GM23248 (cell line): ENCODE data around the gene IL4. TPM values are rescaled to one million over a fixed set of nuclear protein-coding genes. Genes with fewer than 3 reads are reported as not detected.
"Not testable (repeated sequence)": the region's sequence is repeated elsewhere in the genome, so short reads cannot be mapped to it uniquely, and the experiment has no call there.

Experiments
- DNase-seq: peaks from one replicate; pipeline ENCODE4 v3.0.0-alpha.2; 2015
- H2AFZ ChIP-seq: fragments of 200-600 bp; sonication (generic); 2 replicates; pipeline ENCODE4 v1.6.1; 2016; ENCODE audit warnings: antibody characterized with exemption
- H3F3A ChIP-seq: fragments of 200-600 bp; sonication (generic); 2 replicates; pipeline ENCODE4 v1.6.1; 2016; ENCODE audit warnings: mild to moderate bottlenecking, antibody characterized with exemption, mixed run types; ENCODE audit not compliant: insufficient read depth
- H3K27ac ChIP-seq: fragments of 200-600 bp; sonication (generic); 2 replicates; pipeline ENCODE4 v1.5.1; 2016; ENCODE audit warnings: mild to moderate bottlenecking
- H3K27me3 ChIP-seq: fragments of 200-600 bp; sonication (generic); replicated peaks from 2 replicates; pipeline ENCODE4 v1.6.1; 2016; ENCODE audit warnings: mild to moderate bottlenecking; ENCODE audit not compliant: insufficient read depth
- H3K36me3 ChIP-seq: fragments of 200-600 bp; sonication (generic); 2 replicates; pipeline ENCODE4 v1.6.1; 2016; ENCODE audit warnings: low read depth, mild to moderate bottlenecking
- H3K4me1 ChIP-seq: fragments of 200-600 bp; sonication (generic); 2 replicates; pipeline ENCODE4 v1.6.1; 2016; ENCODE audit warnings: mild to moderate bottlenecking; ENCODE audit not compliant: insufficient read depth
- H3K4me2 ChIP-seq: fragments of 200-600 bp; sonication (generic); one replicate; pipeline ENCODE4 v1.6.1; 2016; ENCODE audit warnings: mild to moderate bottlenecking; ENCODE audit not compliant: unreplicated experiment
- H3K4me3 ChIP-seq: fragments of 200-600 bp; sonication (generic); 2 replicates; pipeline ENCODE4 v1.5.1; 2016; ENCODE audit warnings: mild to moderate bottlenecking
- H3K79me2 ChIP-seq: fragments of 200-600 bp; sonication (generic); 2 replicates; pipeline ENCODE4 v1.6.1; 2016; ENCODE audit warnings: mild to moderate bottlenecking; ENCODE audit not compliant: insufficient read depth
- H3K9ac ChIP-seq: fragments of 200-600 bp; sonication (generic); 2 replicates; pipeline ENCODE4 v1.6.1; 2016; ENCODE audit warnings: mild to moderate bottlenecking
- H3K9me2 ChIP-seq: fragments of 200-600 bp; sonication (generic); 2 replicates; pipeline ENCODE4 v1.6.1; 2016; ENCODE audit warnings: mixed run types, mild to moderate bottlenecking, moderate library complexity; ENCODE audit not compliant: insufficient read depth
- H3K9me3 ChIP-seq: fragments of 200-600 bp; sonication (generic); one replicate; pipeline ENCODE4 v1.6.1; 2017; ENCODE audit warnings: low read depth
- H4K20me1 ChIP-seq: fragments of 200-600 bp; sonication (generic); 2 replicates; pipeline ENCODE4 v1.6.0; 2016; ENCODE audit not compliant: insufficient read depth
- EZH2 ChIP-seq: fragments of 200-600 bp; sonication (generic); IDR thresholded peaks from 2 replicates; pipeline ENCODE4 v1.6.1; 2018; ENCODE audit warnings: antibody characterized with exemption, mild to moderate bottlenecking; ENCODE audit not compliant: insufficient read depth, poor library complexity, severe bottlenecking
- EZH2phosphoT487 ChIP-seq: fragments of 200-600 bp; sonication (generic); IDR thresholded peaks from 2 replicates; pipeline ENCODE4 v1.6.1; 2018; ENCODE audit warnings: antibody characterized with exemption, moderate library complexity, mild to moderate bottlenecking, low read depth; ENCODE audit not compliant: insufficient read depth
- WGBS, 2 experiments: methylation state at CpG; one replicate each; pipeline ENCODE4 v1.1.6; 2015 to 2017; ENCODE audit warnings: low lambda C conversion rate in 2 of 2, low coverage in 1 of 2; ENCODE audit errors: missing lambda C conversion rate in 2 of 2; 5-methylcytosine and 5-hydroxymethylcytosine counted together
- in situ Hi-C: fragments of 300-500 bp; cut with MboI; formaldehyde crosslinking; loops from 2 replicates; pipeline ENCODE4 v1.15.0; 2020
- polyA plus RNA-seq: library from polyadenylated mRNA; unstranded; fragments of >200 nt; fragmentation: Nextera tagmentation; extraction: Ambion mirVana; gene quantifications from 2 replicates; pipeline ENCODE4 v1.2.1, GENCODE V29; 2016
- total RNA-seq: library from RNA; depleted of rRNA; stranded (reverse); fragments of >200 nt; shearing (Covaris generic); gene quantifications from 2 replicates; pipeline ENCODE4 v1.2.3, GENCODE V29; 2014

Gene IL4
- total and polyA plus RNA-seq, 2 experiments from 2014 or later: 0.34 TPM; not detected in 1

- Histone ChIP-seq H3F3A (peaks cover 3% of the 10 kb centered on the region; the same call in 1 of the 2 replicates), H3K27ac (no peak overlapping the region), H3K79me2 (no peaks in the 10 kb centered on the region), H4K20me1 (no peaks in the 10 kb centered on the region), H3K36me3 (no peaks in the 10 kb centered on the region), H3K9me2 (no peaks in the 10 kb centered on the region), H2AFZ (no peak overlapping the region), H3K9me3 (no peaks in the 10 kb centered on the region), H3K27me3 (no peaks in the 10 kb centered on the region), H3K4me3 (no peak overlapping the region), H3K9ac (no peak overlapping the region), H3K4me1 (peaks cover 22% of the 10 kb centered on the region), H3K4me2 (peak overlapping the region; percentile 28)
- in situ Hi-C loops: no loop called here
- DNase-seq: peak; percentile 64
- WGBS, 2 experiments: 62 to 65% methylated on average over 7 of the region's 7 CpGs
- no peak for TF ChIP-seq EZH2phosphoT487
- no peak for TF ChIP-seq EZH2
Observed at GRCh38 chr5:132688536-132689339, 14.9 kb downstream of the IL4 start.

DNA sequence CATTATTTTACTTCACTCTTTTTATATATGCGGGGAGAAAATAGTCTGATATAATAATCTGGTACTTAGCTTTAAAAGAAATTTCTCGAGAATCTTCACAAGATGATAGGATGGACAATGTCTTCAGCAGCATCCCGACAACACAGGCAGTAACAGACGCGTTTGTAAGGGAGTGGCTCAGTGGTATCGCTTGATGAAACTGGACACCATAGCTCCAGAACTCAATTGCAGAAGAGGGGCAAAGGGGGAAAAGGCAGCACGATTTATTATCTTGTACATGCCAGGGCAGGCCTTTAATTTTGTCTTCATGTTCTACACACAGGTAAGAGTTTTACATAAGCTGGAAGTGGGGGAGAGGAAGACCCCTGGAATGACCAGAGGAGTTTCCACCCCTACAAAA lies 15.7 kb downstream of the IL4 start:
- no peaks in the 10 kb centered on the region for H3K9me3 ChIP-seq
- no peaks in the 10 kb centered on the region for H3K27me3 ChIP-seq
- no peak for DNase-seq
- no peaks in the 10 kb centered on the region for H3K79me2 ChIP-seq
- H3K9ac ChIP-seq: no peak overlapping the region
- H3F3A ChIP-seq: peaks cover 3% of the 10 kb centered on the region; the same call in 1 of the 2 replicates
- H2AFZ ChIP-seq: no peak overlapping the region
- TF ChIP-seq EZH2: no peak
- TF ChIP-seq EZH2phosphoT487: no peak
- no peak overlapping the region for H3K4me3 ChIP-seq
- in situ Hi-C loops: no loop called here
- no peak overlapping the region for H3K27ac ChIP-seq
- peaks cover 22% of the 10 kb centered on the region for H3K4me1 ChIP-seq
- 72 to 78% methylated on average over 7 of the region's 7 CpGs for WGBS, 2 experiments
- H3K9me2 ChIP-seq: no peaks in the 10 kb centered on the region
- H3K4me2 ChIP-seq: no peak overlapping the region
- no peaks in the 10 kb centered on the region for H3K36me3 ChIP-seq
- no peaks in the 10 kb centered on the region for H4K20me1 ChIP-seq

GRCh38 chr5:132690156-132690555 lies 16.4 kb downstream of the IL4 start:
- Histone ChIP-seq H3K79me2 (no peaks in the 10 kb centered on the region), H3K36me3 (no peaks in the 10 kb centered on the region), H3K4me1 (peaks cover 16% of the 10 kb centered on the region), H3K9me3 (no peaks in the 10 kb centered on the region), H3K4me2 (no peak overlapping the region), H3K9ac (no peak overlapping the region), H3F3A (peaks cover 3% of the 10 kb centered on the region; the same call in 1 of the 2 replicates), H4K20me1 (no peaks in the 10 kb centered on the region), H3K4me3 (no peak overlapping the region), H3K27ac (no peak overlapping the region), H2AFZ (no peak overlapping the region), H3K27me3 (no peaks in the 10 kb centered on the region), H3K9me2 (no peaks in the 10 kb centered on the region)
- DNase-seq: no peak
- no peak for TF ChIP-seq EZH2phosphoT487
- no peak for TF ChIP-seq EZH2
- WGBS, 2 experiments: 94 to 97% methylated on average over 3 of the region's 3 CpGs
- in situ Hi-C loops: no loop called here

GRCh38 chr5:132691755-132692631 lies 18.2 kb downstream of the IL4 start:
- Histone ChIP-seq H3K27ac (peak overlapping the region; percentile 51), H3K9ac (peak overlapping the region; percentile 22; the same call in 1 of the 2 replicates), H3K4me1 (peaks cover 16% of the 10 kb centered on the region), H2AFZ (0 out of 2 replicates have a peak overlapping the region, but pooled peaks have one; percentile 42)
- H4K20me1 ChIP-seq, H3K4me2 ChIP-seq, H3K27me3 ChIP-seq, H3K9me2 ChIP-seq, in situ Hi-C loops, H3F3A ChIP-seq, H3K4me3 ChIP-seq, DNase-seq, H3K79me2 ChIP-seq, H3K36me3 ChIP-seq, H3K9me3 ChIP-seq: not testable (repeated sequence)
- WGBS, 2 experiments: 85 to 86% methylated on average over 5 of the region's 5 CpGs
